Kidney (tissue), 14 donors: ENCODE measurements around the gene KLC3. TPM values are rescaled to one million over a fixed set of nuclear protein-coding genes. Genes with fewer than 3 reads are reported as not detected.

Experiments used
- DNase-seq, 5 donors: peaks; one replicate each; pipeline ENCODE4 v3.0.0-alpha.2; 2013 to 2020
- FAIRE-seq: peaks from 2 replicates; lab custom pipeline; 2012; peaks lifted over from hg19 to GRCh38; lab: Jason Lieb, UNC
- H3K27ac ChIP-seq, 2 donors: one replicate each; pipeline ENCODE4 v1.7.0; 2013; ENCODE audit warnings: low read depth in 2 of 2, low read length in 2 of 2, inconsistent platforms in 1 of 2
- H3K27me3 ChIP-seq: one replicate; pipeline ENCODE4 v1.7.1; 2013; ENCODE audit warnings: low read length, inconsistent platforms; ENCODE audit not compliant: control insufficient read depth, insufficient read depth
- H3K36me3 ChIP-seq, 3 donors: one replicate each; pipeline versions ENCODE4 v1.7.0 to v1.7.1; 2013; ENCODE audit warnings: low read length in 3 of 3, control low read depth in 1 of 3, inconsistent platforms in 1 of 3; ENCODE audit not compliant: insufficient read depth in 3 of 3, control insufficient read depth in 2 of 3
- H3K4me1 ChIP-seq, 3 donors: one replicate each; pipeline versions ENCODE4 v1.7.0 to v1.7.1; 2013; ENCODE audit warnings: low read length in 3 of 3, inconsistent platforms in 1 of 3, low read depth in 1 of 3; ENCODE audit not compliant: control insufficient read depth in 2 of 3, insufficient read depth in 2 of 3
- H3K4me3 ChIP-seq, 3 donors: one replicate each; pipeline versions ENCODE4 v1.7.0 to v1.8.1; 2013; ENCODE audit warnings: low read length in 3 of 3, control low read depth in 1 of 3, inconsistent platforms in 1 of 3
- H3K9ac ChIP-seq, 3 donors: one replicate each; pipeline versions ENCODE4 v1.7.0 to v1.7.1; 2013; ENCODE audit warnings: low read length in 3 of 3, control low read depth in 1 of 3, inconsistent platforms in 1 of 3
- H3K9me3 ChIP-seq, 3 donors: one replicate each; pipeline versions ENCODE4 v1.7.0 to v1.7.1; 2013; ENCODE audit warnings: low read length in 3 of 3, control low read depth in 1 of 3, inconsistent platforms in 1 of 3; ENCODE audit not compliant: control insufficient read depth in 2 of 3, insufficient read depth in 1 of 3
- intact Hi-C: fragments of 100-400 bp; cut with DNase I; formaldehyde crosslinking; loops from one replicate; pipeline ENCODE4 v1.11.1; 2022
- polyA plus RNA-seq: library from polyadenylated mRNA; stranded (reverse); fragments of 350-450 nt; fragmentation: Illumina TruSeq; extraction: RNeasy Lipid Tissue Mini Kit (QIAGEN cat#74804); gene quantifications from one replicate; pipeline ENCODE4 v1.2.3, GENCODE V29; 2014; ENCODE audit warnings: low read depth, low replicate concordance; ENCODE audit not compliant: insufficient read depth
- total RNA-seq: library from RNA; stranded (reverse); fragmentation: NEBNext Ultra II Directional; extraction: Animal tissue kit (Norgen Biotek cat#: 25700); gene quantifications from one replicate; pipeline ENCODE4 v1.2.1, GENCODE V29; 2021
- TF ChIP-seq, protein P1 (sequence below): IDR thresholded peaks from 3 replicates; pipeline ENCODE4 v1.5.1; 2012; ENCODE audit warnings: mild to moderate bottlenecking, moderate library complexity, borderline replicate concordance; ENCODE audit not compliant: insufficient read depth; ENCODE audit errors: extremely low read depth
- donor health status: control.
- donor health status: control.
- donor health status: control.
- donor health status: control.
- donor health status: control.
- donor health status: DM: yes; HTN: yes; CAD: no.
- donor health status: Normal renal cell carcinoma (clear cell type).

Gene KLC3
- total and polyA plus RNA-seq, 2 donors from 2014 or later: 3.3 to 4.5 TPM

DNA sequence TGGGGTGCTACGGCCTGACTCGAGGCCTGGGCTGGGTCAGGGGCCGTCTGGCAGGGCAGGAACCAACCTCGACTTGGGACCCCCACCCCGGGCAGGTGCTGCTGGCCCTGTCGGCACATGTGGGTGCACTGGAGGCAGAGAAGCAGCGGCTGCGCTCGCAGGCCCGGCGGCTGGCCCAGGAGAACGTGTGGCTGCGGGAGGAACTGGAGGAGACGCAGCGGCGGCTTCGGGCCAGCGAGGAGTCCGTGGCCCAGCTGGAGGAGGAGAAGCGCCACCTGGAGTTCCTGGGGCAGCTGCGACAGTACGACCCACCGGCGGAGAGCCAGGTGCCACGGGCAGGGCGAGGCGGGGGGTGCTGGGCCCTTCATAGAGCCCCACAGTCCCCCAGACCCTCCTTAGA lies 5.9 kb downstream of the KLC3 start:
- Histone ChIP-seq H3K4me3 (no peak overlapping the region), H3K27ac (no peak overlapping the region), H3K4me1 (no peaks in the 10 kb centered on the region), H3K36me3 (no peaks in the 10 kb centered on the region), H3K27me3 (no peaks in the 10 kb centered on the region), H3K9ac (no peak overlapping the region), H3K9me3 (no peaks in the 10 kb centered on the region)
- intact Hi-C loops: no loop called here
- DNase-seq (peak in 2 of 5 donors; percentile 23 to 25), FAIRE-seq (no peak)
- TF ChIP-seq, protein P1, sequence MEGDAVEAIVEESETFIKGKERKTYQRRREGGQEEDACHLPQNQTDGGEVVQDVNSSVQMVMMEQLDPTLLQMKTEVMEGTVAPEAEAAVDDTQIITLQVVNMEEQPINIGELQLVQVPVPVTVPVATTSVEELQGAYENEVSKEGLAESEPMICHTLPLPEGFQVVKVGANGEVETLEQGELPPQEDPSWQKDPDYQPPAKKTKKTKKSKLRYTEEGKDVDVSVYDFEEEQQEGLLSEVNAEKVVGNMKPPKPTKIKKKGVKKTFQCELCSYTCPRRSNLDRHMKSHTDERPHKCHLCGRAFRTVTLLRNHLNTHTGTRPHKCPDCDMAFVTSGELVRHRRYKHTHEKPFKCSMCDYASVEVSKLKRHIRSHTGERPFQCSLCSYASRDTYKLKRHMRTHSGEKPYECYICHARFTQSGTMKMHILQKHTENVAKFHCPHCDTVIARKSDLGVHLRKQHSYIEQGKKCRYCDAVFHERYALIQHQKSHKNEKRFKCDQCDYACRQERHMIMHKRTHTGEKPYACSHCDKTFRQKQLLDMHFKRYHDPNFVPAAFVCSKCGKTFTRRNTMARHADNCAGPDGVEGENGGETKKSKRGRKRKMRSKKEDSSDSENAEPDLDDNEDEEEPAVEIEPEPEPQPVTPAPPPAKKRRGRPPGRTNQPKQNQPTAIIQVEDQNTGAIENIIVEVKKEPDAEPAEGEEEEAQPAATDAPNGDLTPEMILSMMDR: no peak

DNA sequence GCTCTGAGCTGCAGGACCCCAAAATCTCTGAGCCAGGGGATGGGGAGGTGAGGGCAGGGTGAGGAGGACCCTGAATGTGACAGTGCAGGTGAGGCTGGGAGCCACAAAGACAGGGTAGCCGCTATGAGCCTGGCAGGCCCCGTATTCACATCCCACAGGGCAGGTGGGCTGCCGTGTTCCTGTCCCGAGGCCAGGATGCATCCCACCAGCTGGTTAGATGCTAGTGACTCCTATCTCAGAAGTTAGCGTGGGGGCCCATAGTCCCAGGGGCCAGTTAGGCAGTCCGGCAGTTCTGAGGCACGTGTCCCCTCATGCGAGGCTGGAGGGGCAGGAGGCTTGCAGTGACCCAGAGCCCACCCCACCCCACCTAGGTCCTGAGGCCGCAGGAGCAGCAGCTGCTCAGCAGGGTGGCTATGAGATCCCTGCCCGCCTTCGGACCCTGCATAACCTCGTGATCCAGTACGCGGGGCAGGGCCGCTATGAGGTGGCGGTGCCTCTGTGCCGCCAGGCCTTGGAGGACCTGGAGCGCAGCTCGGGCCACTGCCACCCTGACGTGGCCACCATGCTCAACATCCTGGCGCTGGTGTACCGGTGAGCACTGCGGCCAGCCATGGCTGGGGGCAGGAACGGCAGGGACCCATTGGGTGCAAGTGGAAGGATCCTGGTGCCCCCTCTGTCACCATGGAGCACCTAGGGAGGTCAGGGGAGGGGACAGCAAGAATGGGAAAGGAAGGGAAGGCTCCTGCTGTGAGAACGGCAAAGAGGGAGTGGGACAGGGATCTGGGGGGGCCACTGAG lies 7.2 kb downstream of the KLC3 start:
- TF ChIP-seq, protein P1: no peak
- FAIRE-seq (no peak), DNase-seq (no peak)
- Histone ChIP-seq H3K9me3 (no peaks in the 10 kb centered on the region), H3K27me3 (no peaks in the 10 kb centered on the region), H3K36me3 (no peaks in the 10 kb centered on the region), H3K27ac (no peak overlapping the region), H3K4me3 (no peak overlapping the region), H3K9ac (no peak overlapping the region), H3K4me1 (no peaks in the 10 kb centered on the region)
- intact Hi-C loops: no loop called here

DNA sequence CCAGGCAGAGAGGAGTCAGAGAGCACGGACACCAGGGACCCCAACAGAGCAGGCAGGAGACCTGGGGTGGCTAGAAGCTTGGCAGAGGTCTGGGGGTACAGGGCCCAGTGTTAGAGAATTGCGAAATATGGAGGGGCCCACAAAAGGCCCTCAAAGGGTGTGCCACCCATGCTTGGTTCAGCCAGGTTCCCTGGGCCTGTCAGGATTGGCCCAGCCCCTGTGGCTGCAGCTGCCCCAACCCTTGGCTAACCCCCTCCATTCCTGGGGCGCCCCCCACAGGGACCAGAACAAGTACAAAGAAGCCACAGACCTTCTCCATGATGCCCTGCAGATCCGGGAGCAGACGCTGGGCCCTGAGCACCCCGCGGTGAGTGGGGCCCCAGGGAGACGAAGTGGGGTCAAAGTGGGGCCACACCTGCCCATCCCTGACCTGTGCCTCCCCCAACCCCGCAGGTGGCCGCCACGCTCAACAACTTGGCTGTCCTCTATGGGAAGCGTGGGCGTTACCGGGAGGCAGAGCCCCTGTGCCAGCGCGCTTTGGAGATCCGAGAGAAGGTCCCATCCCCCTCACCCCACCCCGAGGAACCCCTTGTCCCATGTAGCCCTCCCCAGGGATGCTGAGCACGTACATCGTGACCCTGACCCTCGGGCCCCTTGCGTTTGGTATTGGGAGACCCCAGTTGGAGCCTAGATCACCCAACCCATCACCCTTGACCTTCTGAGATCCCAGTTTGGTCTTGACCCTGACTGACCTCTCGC lies 8.0 kb downstream of the KLC3 start:
- H3K4me3 ChIP-seq: no peak overlapping the region
- H3K36me3 ChIP-seq: peaks cover 0 to 5% (median 0%) of the 10 kb centered on the region in 3 donors
- DNase-seq (no peak), FAIRE-seq (no peak)
- intact Hi-C loops: no loop called here
- H3K4me1 ChIP-seq: no peaks in the 10 kb centered on the region
- no peak overlapping the region for H3K27ac ChIP-seq
- H3K27me3 ChIP-seq: no peaks in the 10 kb centered on the region
- TF ChIP-seq, protein P1: no peak
- H3K9me3 ChIP-seq: no peaks in the 10 kb centered on the region
- H3K9ac ChIP-seq: no peak overlapping the region
